GM18502 (cell line): Measurements from ENCODE around the gene ODR4.
A peak's percentile ranks its signal among the peaks of the same experiment; 100 is the strongest.
"Not testable (repeated sequence)": the region's sequence is repeated elsewhere in the genome, so short reads cannot be mapped to it uniquely, and the experiment has no call there.

Source experiments
- ATAC-seq: cut with Tn5 transposase; IDR thresholded peaks from one replicate; pipeline ENCODE4 v1.9.1; 2021; ENCODE audit warnings: mild to moderate bottlenecking; ENCODE audit not compliant: unreplicated experiment, poor library complexity

The ODR4 gene

GRCh38 chr1:186420923-186421322, 45.3 kb downstream of the ODR4 start:
- ATAC-seq = peak; percentile 94

GRCh38 chr1:186421446-186421845, 45.8 kb downstream of the ODR4 start:
- ATAC-seq = no peak

- ATAC-seq = no peak
These were observed 48.9 kb downstream of the ODR4 start for GRCh38 chr1:186424539-186424938.

- ATAC-seq = no peak
These were observed 50.5 kb downstream of the ODR4 start for GRCh38 chr1:186426118-186426517.

- no peak for ATAC-seq
These were observed 53.4 kb downstream of the ODR4 start for GRCh38 chr1:186429017-186429416.

- ATAC-seq = no peak
These were observed 59.7 kb downstream of the ODR4 start for GRCh38 chr1:186435336-186435735.

- no peak for ATAC-seq
These were observed 62.9 kb downstream of the ODR4 start for GRCh38 chr1:186438567-186438966.

- no peak for ATAC-seq
These were observed 64.9 kb downstream of the ODR4 start for GRCh38 chr1:186440584-186440983.

- ATAC-seq = no peak
These were observed 67.2 kb downstream of the ODR4 start for GRCh38 chr1:186442651-186443375.

- peak; percentile 63 for ATAC-seq
These were observed 68.0 kb downstream of the ODR4 start for GRCh38 chr1:186443638-186444037.

GRCh38 chr1:186446152-186446551, 70.5 kb downstream of the ODR4 start:
- no peak for ATAC-seq

- no peak for ATAC-seq
These were observed 79.3 kb downstream of the ODR4 start for GRCh38 chr1:186454981-186455380.

GRCh38 chr1:186456729-186457255, 81.2 kb downstream of the ODR4 start:
- no peak for ATAC-seq

GRCh38 chr1:186459161-186459560, 83.5 kb downstream of the ODR4 start:
- not testable (repeated sequence) for ATAC-seq

GRCh38 chr1:186461014-186461413, 85.4 kb downstream of the ODR4 start, which contains the start of gene PDC:
PDC (minus strand) TSS chr1:186461114; CDS start chr1:186449459, 11,655 bp downstream.
- no peak for ATAC-seq

- no peak for ATAC-seq
These were observed 87.9 kb downstream of the ODR4 start for GRCh38 chr1:186463511-186463910.

- ATAC-seq = no peak
These were observed 88.3 kb downstream of the ODR4 start for GRCh38 chr1:186463926-186464325.

- not testable (repeated sequence) for ATAC-seq
These were observed 89.9 kb downstream of the ODR4 start for GRCh38 chr1:186465491-186465890.

- ATAC-seq = no peak
These were observed 90.3 kb downstream of the ODR4 start for GRCh38 chr1:186465946-186466345.
